Gastrocnemius medialis (tissue), 4 donors: ENCODE measurements around the gene KLHL29.

Experiments
- POLR2A ChIP-seq, 2 donors: fragments of 450-650 bp; IDR thresholded peaks; one replicate each; pipeline ENCODE4 v1.6.1; 2017; ENCODE audit warnings: antibody characterized with exemption in 2 of 2, mild to moderate bottlenecking in 2 of 2, moderate library complexity in 2 of 2
- TF ChIP-seq, protein P1 (sequence below), 5 experiments: fragments of 450-650 bp in 3 of 5; fragments of 200-600 bp in 2 of 5; sonication (generic) in 2 of 5; IDR thresholded peaks in 4 of 5; conservative IDR thresholded peaks in 1 of 5; 1 replicate in 4 of 5; 2 replicates in 1 of 5; pipeline ENCODE4 v1.5.1; 2016 to 2019; ENCODE audit warnings: antibody characterized with exemption in 5 of 5, mild to moderate bottlenecking in 3 of 5, moderate library complexity in 3 of 5

DNA sequence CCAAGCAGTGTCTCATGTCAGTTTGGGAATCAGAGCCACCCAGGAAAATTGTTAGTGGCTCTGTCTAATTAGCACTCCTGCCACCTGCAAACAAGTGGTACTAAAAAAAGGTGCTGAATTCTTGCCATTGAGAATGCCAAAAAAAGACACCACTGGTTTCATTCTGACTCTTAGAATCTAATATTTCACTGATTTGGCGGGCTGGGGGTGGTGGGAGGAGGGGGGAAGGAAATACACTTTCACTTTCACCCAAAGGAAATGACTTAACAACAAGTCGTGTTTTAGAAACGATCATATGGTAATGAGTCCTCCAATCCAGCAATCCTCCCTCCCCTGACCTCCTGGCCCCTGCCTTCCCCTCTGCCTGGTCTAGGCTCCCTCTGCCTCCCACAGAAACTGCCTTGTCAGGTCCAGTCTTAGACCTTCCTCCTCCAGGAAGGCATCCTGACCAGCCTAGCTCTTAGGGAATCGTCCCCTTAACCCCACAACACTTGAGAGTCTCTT, 4.4 kb upstream of the KLHL29 start:
- TF ChIP-seq, protein P1, sequence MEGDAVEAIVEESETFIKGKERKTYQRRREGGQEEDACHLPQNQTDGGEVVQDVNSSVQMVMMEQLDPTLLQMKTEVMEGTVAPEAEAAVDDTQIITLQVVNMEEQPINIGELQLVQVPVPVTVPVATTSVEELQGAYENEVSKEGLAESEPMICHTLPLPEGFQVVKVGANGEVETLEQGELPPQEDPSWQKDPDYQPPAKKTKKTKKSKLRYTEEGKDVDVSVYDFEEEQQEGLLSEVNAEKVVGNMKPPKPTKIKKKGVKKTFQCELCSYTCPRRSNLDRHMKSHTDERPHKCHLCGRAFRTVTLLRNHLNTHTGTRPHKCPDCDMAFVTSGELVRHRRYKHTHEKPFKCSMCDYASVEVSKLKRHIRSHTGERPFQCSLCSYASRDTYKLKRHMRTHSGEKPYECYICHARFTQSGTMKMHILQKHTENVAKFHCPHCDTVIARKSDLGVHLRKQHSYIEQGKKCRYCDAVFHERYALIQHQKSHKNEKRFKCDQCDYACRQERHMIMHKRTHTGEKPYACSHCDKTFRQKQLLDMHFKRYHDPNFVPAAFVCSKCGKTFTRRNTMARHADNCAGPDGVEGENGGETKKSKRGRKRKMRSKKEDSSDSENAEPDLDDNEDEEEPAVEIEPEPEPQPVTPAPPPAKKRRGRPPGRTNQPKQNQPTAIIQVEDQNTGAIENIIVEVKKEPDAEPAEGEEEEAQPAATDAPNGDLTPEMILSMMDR (IDR thresholded peaks at IDR 0.05 in 4 of 5, conservative IDR thresholded peaks at IDR 0.05 in 1 of 5): no peak
- no peak for TF ChIP-seq POLR2A (IDR thresholded peaks at IDR 0.05)
